AG04449 (cell line): ENCODE results near the gene RAB15.

Experiments used
- CTCF ChIA-PET: fragments of 350-600 bp; formaldehyde crosslinking; extraction: SDS; loops from one replicate; lab custom pipeline; 2021; ENCODE audit warnings: antibody characterized with exemption; lab: Yijun Ruan, JAX
- POLR2A ChIA-PET: fragments of 400-600, 350-600 bp; formaldehyde crosslinking; extraction: SDS; loops from one replicate; lab custom pipeline; 2020; ENCODE audit warnings: antibody characterized with exemption, inconsistent platforms; lab: Yijun Ruan, JAX
- DNase-seq: peaks from one replicate; pipeline ENCODE4 v3.0.0-alpha.2; 2010; ENCODE audit warnings: low read depth, low spot score
- H3K4me3 ChIP-seq: 2 replicates; pipeline ENCODE4 v1.5.1; 2011; ENCODE audit warnings: low read depth, mild to moderate bottlenecking, control low read depth, low read length
- TF ChIP-seq, protein P1 (sequence below): IDR thresholded peaks from one replicate; pipeline ENCODE4 v1.5.1; 2011; ENCODE audit warnings: mild to moderate bottlenecking, moderate library complexity, low read length, control low read depth, inconsistent platforms; ENCODE audit not compliant: insufficient read depth; ENCODE audit errors: missing control alignments

Gene RAB15

GRCh38 chr14:64971943-64972791 lies at the start of gene RAB15:
TSS of gene RAB15 (minus strand) at chr14:64972336. CDS start at chr14:64972076, 260 bp downstream.
- CTCF ChIA-PET = interaction anchor here (0.7 to 9.1 kb wide), 3 partner anchors 9 to 19 kb away, joined by 3 to 111 read pairs (median 3); partner anchors contain the start of gene FNTB

DNA sequence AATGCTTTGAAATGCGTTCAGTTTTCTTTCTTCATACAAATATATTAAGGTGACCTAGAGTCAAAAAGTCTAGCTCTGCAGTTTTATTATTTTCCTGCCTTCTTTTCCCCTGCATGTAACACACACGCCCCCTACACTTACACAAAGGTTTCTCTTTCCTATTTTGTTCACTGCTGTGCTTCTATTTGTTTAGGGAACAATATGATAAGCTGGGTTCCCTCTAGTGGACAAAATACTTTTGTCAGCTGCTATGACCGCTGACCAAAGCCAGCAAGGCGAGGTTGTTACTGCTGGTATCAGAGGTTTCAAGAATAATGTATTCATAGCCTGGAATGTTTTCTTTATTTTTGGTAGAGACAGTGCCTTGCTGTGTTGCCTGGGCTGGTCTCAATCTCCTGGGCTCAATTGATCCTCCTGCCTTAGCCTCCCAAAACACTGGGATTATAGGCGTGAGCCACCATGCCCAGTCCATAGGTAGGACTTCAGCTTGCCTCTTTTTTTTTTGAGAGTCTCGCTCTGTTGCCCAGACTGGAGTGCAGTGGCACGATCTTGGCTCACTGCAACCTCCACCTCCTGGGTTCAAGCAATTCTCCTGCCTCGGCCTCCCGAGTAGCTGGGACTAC lies 47.9 kb upstream of the RAB15 start:
- peak; percentile 29 for DNase-seq
- TF ChIP-seq, protein P1, sequence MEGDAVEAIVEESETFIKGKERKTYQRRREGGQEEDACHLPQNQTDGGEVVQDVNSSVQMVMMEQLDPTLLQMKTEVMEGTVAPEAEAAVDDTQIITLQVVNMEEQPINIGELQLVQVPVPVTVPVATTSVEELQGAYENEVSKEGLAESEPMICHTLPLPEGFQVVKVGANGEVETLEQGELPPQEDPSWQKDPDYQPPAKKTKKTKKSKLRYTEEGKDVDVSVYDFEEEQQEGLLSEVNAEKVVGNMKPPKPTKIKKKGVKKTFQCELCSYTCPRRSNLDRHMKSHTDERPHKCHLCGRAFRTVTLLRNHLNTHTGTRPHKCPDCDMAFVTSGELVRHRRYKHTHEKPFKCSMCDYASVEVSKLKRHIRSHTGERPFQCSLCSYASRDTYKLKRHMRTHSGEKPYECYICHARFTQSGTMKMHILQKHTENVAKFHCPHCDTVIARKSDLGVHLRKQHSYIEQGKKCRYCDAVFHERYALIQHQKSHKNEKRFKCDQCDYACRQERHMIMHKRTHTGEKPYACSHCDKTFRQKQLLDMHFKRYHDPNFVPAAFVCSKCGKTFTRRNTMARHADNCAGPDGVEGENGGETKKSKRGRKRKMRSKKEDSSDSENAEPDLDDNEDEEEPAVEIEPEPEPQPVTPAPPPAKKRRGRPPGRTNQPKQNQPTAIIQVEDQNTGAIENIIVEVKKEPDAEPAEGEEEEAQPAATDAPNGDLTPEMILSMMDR = peak; percentile 50
- ChIA-PET POLR2A (interaction anchor here (1.5 kb wide), 1 partner anchor 33 kb away, joined by 14 read pairs; the partner anchor contains the start of gene FNTB), CTCF (interaction anchor here (0.7 to 11.9 kb wide), 25 partner anchors 10 to 194 kb away, joined by 3 to 277 read pairs (median 4); partner anchors contain the start of gene FNTB)
- no peak overlapping the region for H3K4me3 ChIP-seq

More at GRCh38 chr14:64971943-64972791, at the start of gene RAB15:
- TF ChIP-seq, protein P1 = no peak
- no peak for DNase-seq
- POLR2A ChIA-PET = interaction anchor here (0.7 kb wide), 1 partner anchor 7 kb away, joined by 3 read pairs; no protein-coding TSS in a partner anchor
- H3K4me3 ChIP-seq = peak within 1 kb of the TSS; percentile 76

DNA sequence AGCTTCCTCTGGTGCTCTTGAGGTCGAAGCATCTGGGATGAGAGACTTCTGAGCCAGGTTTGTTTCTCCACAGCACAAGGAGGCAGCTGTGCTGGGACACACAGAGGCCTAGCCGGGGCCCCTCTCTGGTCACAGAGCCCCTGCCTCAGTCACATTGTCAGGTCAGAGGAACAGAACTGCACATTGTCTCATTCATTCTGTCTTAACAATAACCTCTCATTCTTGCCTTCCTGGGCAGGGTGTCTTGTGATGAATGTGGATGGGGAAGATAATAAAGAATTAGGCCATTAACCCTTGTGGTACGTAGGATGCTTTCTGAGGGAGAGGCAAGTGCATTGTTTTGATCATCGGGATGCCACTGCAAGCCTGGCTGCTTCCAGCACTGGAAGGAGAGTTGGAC lies 44.3 kb upstream of the RAB15 start:
- ChIA-PET CTCF (interaction anchor here (1.4 to 11.9 kb wide), 3 partner anchors 8 to 29 kb away, joined by 4 to 277 read pairs (median 70); partner anchors contain the start of gene FNTB), POLR2A (no interaction called here)
- H3K4me3 ChIP-seq = no peak overlapping the region
- DNase-seq = no peak
- TF ChIP-seq, protein P1 = no peak

DNA sequence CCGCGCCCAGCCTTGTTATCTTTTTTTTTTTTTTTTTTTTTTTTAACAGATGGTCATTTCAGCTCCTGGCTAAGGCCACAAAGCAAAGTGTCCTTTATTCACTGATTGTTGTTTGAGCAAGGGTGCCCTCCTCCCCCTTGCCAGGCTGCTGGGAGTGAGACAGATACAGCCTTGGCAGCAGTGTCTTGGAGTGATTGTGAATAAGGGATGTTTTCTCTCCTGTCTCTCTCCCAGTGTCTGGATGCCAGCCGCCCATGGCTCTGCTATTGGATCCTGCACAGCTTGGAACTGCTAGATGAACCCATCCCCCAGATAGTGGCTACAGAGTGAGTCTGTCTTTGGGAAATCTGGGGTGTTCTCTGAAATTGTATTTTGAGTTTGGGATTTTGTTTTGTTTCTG lies 43.3 kb upstream of the RAB15 start:
- POLR2A ChIA-PET = interaction anchor here (1.0 kb wide), 1 partner anchor 17 kb away, joined by 5 read pairs; no protein-coding TSS in a partner anchor
- TF ChIP-seq, protein P1 = no peak
- CTCF ChIA-PET = interaction anchor here (0.7 to 11.9 kb wide), 5 partner anchors 7 to 47 kb away, joined by 3 to 277 read pairs (median 4); partner anchors contain the start of gene FNTB
- no peak overlapping the region for H3K4me3 ChIP-seq
- DNase-seq = no peak

DNA sequence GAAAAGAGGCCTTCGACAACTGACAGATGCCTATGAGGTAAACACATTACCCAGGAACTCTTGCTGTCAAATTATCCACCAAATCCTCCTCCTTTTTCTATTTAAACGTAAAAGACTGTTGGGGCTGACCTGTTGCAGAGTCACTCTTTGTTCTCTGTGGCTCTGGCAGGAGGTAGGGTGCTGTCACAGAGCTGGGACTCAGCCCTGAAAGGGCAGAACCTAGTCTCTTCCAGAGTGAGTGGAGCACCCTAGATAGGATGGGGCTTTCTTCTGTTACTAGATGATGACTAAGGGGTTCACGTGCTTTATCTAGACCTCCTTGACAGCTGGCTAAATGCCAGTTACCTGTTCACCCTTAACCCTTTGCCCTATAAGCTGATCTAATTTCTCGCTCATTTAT lies 40.2 kb upstream of the RAB15 start:
- CTCF ChIA-PET = interaction anchor here (0.9 to 17.4 kb wide), 4 partner anchors 7 to 27 kb away, joined by 3 to 186 read pairs (median 38); partner anchors contain the start of gene FNTB
- POLR2A ChIA-PET = no interaction called here
- DNase-seq = no peak
- H3K4me3 ChIP-seq = no peak overlapping the region
- TF ChIP-seq, protein P1 = no peak
